A549 treated with ZK216348 at 1 μM for 4 hours (cell line): Measurements from ENCODE around the gene HDAC2. TPM values are rescaled to one million over a fixed set of nuclear protein-coding genes. Genes with fewer than 3 reads are reported as not detected.

Experiments
- total RNA-seq: library from RNA; stranded (reverse); fragments of 200-300 nt; extraction: Qiagen RNA extraction; gene quantifications from 5 replicates; pipeline ENCODE4 v1.2.3, GENCODE V29; 2022; ENCODE audit warnings: low read depth

HDAC2 gene
- 82.1 to 100 TPM (median 85.3 TPM) in 5 replicates for total RNA-seq

GRCh38 chr6:113970805-113971676, at the start of gene HDAC2:
TSS of gene HDAC2 (minus strand) at chr6:113971148. CDS start at chr6:113970908, 240 bp downstream.

Other genes with a start within 250 kb of the HDAC2 start
- 12.8 to 29.6 TPM (median 22.7 TPM) in 5 replicates for gene MARCKS, start 113.8 kb downstream of the HDAC2 start, total RNA-seq